HFFc6 (cell line): ENCODE measurements around the gene ASIC2. TPM values are rescaled to one million over a fixed set of nuclear protein-coding genes. Genes with fewer than 3 reads are reported as not detected.

Experiments used
- DNase-seq: peaks from one replicate; pipeline ENCODE4 v3.0.0-alpha.2; 2018
- H3K27ac Mint-ChIP-seq: 2 replicates; pipeline ENCODE4 v1.8.0; 2020; ENCODE audit warnings: mild to moderate bottlenecking, mixed read lengths
- H3K27me3 Mint-ChIP-seq: 2 replicates; pipeline ENCODE4 v1.8.0; 2021; ENCODE audit warnings: mild to moderate bottlenecking, moderate library complexity, mixed read lengths; ENCODE audit not compliant: insufficient read depth
- H3K36me3 Mint-ChIP-seq: 2 replicates; pipeline ENCODE4 v1.8.0; 2021; ENCODE audit warnings: low read depth, mixed read lengths
- H3K4me1 Mint-ChIP-seq: 2 replicates; pipeline ENCODE4 v1.8.0; 2020; ENCODE audit warnings: low read depth, mixed read lengths
- H3K4me3 Mint-ChIP-seq: 2 replicates; pipeline ENCODE4 v1.8.0; 2020; ENCODE audit warnings: mild to moderate bottlenecking, moderate library complexity, mixed read lengths
- H3K9me3 Mint-ChIP-seq: 2 replicates; pipeline ENCODE4 v1.8.0; 2020; ENCODE audit warnings: mild to moderate bottlenecking, mixed read lengths
- total RNA-seq, 6 experiments: library from RNA; stranded (reverse); fragmentation: NEBNext Ultra II Directional; extraction: Animal tissue kit (Norgen Biotek cat#: 25700); gene quantifications; 2 replicates in 1 of 6; 3 replicates in 5 of 6; pipeline ENCODE4 v1.2.3, GENCODE V29; 2021
- TF ChIP-seq, protein P1 (sequence below): fragments of 200-600 bp; sonication (generic); IDR thresholded peaks from 2 replicates; pipeline ENCODE4 v1.5.0; 2021; ENCODE audit warnings: antibody characterized with exemption, mild to moderate bottlenecking

ASIC2 gene
- total RNA-seq, 6 experiments from 2014 or later, result not detected

DNA sequence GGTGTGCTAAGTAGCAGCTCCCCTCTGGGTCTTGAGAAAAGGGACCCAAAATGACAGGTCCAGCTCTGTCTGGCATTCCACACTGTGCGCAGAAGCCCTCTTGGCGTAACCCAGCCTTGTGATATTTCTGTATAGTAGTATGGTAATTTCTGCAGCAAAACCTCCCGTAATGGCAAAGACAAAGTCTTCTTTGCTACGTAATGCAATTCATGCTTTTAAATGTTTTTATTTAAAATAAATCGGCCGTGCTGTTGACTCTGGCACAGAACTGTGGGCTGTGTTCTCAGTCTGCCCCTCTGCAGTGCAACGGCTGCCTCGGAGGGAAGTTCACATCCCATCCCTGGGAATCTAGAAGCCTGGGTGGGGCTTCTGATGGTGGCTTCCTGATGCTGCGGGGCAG, 75.2 kb downstream of the ASIC2 start:
- peaks cover 6% of the 10 kb centered on the region; the same call in 1 of the 2 replicates for H3K4me1 Mint-ChIP-seq

DNA sequence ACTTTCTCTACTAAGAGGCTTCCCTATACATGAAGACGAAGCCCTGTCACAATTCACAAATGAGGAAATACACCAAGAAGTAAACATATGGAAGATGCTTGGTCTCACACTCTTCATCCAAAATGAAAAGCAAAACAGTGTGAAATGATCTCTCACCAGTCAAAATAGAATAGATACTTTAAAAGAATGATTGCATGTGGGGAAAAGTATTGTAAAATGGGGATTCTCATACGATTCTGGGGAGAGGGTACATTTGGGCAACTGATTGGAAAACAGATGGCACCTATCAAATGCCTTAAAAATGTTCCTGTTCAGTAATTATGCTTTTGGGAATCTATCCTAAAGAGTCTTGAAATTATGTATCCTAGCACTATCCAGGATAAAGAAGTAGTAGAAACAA, 78.1 kb downstream of the ASIC2 start:
- Mint-ChIP-seq H3K9me3 (peaks cover 58% of the 10 kb centered on the region), H3K36me3 (no peaks in the 10 kb centered on the region), H3K4me3 (no peak overlapping the region), H3K4me1 (peaks cover 6% of the 10 kb centered on the region; the same call in 1 of the 2 replicates), H3K27me3 (peaks cover 6% of the 10 kb centered on the region), H3K27ac (no peak overlapping the region)
- TF ChIP-seq, protein P1, sequence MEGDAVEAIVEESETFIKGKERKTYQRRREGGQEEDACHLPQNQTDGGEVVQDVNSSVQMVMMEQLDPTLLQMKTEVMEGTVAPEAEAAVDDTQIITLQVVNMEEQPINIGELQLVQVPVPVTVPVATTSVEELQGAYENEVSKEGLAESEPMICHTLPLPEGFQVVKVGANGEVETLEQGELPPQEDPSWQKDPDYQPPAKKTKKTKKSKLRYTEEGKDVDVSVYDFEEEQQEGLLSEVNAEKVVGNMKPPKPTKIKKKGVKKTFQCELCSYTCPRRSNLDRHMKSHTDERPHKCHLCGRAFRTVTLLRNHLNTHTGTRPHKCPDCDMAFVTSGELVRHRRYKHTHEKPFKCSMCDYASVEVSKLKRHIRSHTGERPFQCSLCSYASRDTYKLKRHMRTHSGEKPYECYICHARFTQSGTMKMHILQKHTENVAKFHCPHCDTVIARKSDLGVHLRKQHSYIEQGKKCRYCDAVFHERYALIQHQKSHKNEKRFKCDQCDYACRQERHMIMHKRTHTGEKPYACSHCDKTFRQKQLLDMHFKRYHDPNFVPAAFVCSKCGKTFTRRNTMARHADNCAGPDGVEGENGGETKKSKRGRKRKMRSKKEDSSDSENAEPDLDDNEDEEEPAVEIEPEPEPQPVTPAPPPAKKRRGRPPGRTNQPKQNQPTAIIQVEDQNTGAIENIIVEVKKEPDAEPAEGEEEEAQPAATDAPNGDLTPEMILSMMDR, result no peak
- no peak for DNase-seq

More for the DNA sequence above, 75.2 kb downstream of the ASIC2 start:
- no peak overlapping the region for H3K27ac Mint-ChIP-seq
- no peak overlapping the region for H3K4me3 Mint-ChIP-seq
- H3K9me3 Mint-ChIP-seq, result peaks cover 37% of the 10 kb centered on the region
- no peak for DNase-seq
- peaks cover 8% of the 10 kb centered on the region for H3K27me3 Mint-ChIP-seq
- TF ChIP-seq, protein P1, result no peak
- no peaks in the 10 kb centered on the region for H3K36me3 Mint-ChIP-seq

DNA sequence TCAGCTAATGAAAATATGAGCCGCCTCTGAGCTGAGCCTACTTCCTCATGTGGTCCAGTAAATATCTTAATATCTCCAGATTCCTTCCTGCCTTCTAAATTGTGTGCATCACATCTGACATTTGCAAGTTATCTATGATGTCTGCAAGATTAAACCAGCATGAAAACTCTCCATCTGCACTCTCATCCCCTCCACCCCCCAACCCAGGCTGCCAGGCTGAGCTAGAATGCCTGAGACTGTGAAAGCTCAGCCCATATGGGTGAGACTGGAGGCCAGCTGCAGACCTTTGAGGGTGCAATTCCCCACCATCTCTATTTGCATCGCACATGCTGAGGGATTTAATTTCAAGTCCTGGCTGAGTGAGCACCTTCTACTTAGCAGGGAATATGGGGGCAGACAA, 82.8 kb downstream of the ASIC2 start:
- peaks cover 3% of the 10 kb centered on the region; the same call in 1 of the 2 replicates for H3K27me3 Mint-ChIP-seq
- H3K4me3 Mint-ChIP-seq, result no peak overlapping the region
- no peaks in the 10 kb centered on the region for H3K36me3 Mint-ChIP-seq
- no peak for DNase-seq
- H3K4me1 Mint-ChIP-seq, result no peaks in the 10 kb centered on the region
- H3K9me3 Mint-ChIP-seq, result peaks cover 51% of the 10 kb centered on the region
- TF ChIP-seq, protein P1, result no peak
- no peak overlapping the region for H3K27ac Mint-ChIP-seq

DNA sequence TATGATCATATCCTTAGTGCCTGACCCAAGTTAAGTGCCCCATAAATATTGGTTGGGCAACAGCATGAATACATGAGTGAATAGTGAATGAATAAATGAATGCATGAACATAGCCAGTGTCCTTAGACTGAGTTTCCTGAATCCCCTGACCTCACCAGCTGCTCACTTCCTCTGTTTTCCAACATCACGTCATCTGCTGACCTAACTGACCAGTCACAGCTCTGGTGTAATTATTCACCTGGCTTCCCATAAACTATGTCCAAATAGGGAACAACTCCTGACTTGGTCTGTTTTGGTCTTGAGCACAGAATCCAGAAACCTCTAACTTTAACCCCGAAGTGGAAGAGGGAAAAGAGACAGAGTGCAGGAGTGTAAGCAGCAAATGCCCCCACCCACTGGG, 83.4 kb downstream of the ASIC2 start:
- H3K4me3 Mint-ChIP-seq, result no peak overlapping the region
- TF ChIP-seq, protein P1, result no peak
- peaks cover 3% of the 10 kb centered on the region; the same call in 1 of the 2 replicates for H3K27me3 Mint-ChIP-seq
- DNase-seq, result no peak
- no peak overlapping the region for H3K27ac Mint-ChIP-seq
- peaks cover 45% of the 10 kb centered on the region for H3K9me3 Mint-ChIP-seq
- no peaks in the 10 kb centered on the region for H3K36me3 Mint-ChIP-seq
- no peaks in the 10 kb centered on the region for H3K4me1 Mint-ChIP-seq

DNA sequence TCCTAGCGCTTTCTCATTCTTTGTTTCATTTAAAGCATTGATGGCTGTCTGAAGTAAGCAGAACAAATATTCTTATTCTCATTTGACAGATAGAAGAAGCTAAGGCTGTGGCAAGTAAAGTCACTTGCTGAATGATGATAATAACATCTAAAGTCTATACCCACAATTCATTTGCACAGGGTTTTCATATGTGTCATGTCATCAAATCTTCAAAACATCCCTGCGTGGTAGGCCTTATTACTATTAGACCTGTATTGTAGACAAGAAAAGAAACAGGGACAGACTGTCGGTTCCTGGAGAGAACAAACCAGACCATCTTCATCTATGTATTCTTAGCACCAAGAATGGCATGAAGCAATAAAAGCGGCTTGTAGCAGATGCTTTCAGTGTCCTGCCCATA, 85.9 kb downstream of the ASIC2 start:
- no peak overlapping the region for H3K4me3 Mint-ChIP-seq
- DNase-seq, result no peak
- TF ChIP-seq, protein P1, result no peak
- H3K27me3 Mint-ChIP-seq, result peaks cover 3% of the 10 kb centered on the region; the same call in 1 of the 2 replicates
- H3K4me1 Mint-ChIP-seq, result no peaks in the 10 kb centered on the region
- peaks cover 40% of the 10 kb centered on the region for H3K9me3 Mint-ChIP-seq
- no peaks in the 10 kb centered on the region for H3K36me3 Mint-ChIP-seq
- no peak overlapping the region for H3K27ac Mint-ChIP-seq

DNA sequence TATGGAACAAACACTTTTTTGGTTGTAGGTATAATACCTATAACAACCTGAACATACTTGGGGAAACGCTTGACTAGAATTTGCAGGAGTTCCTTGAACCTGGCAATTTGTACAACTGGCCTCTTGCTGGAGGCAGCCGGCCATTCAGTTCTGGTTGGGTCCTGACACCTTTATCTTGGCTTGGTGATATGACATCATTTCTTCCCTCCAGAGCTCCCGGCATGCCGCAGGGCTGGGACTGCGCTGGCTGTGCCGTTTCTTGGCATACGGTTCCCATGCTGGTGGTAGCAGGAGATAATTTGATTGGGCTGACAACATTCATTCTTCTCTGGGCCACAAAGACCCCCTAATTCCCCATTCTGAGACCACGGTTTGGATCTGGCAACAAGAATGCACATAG, 87.5 kb downstream of the ASIC2 start:
- peaks cover 3% of the 10 kb centered on the region; the same call in 1 of the 2 replicates for H3K27me3 Mint-ChIP-seq
- DNase-seq, result no peak
- H3K27ac Mint-ChIP-seq, result no peak overlapping the region
- H3K4me3 Mint-ChIP-seq, result no peak overlapping the region
- H3K9me3 Mint-ChIP-seq, result peaks cover 35% of the 10 kb centered on the region
- no peaks in the 10 kb centered on the region for H3K4me1 Mint-ChIP-seq
- TF ChIP-seq, protein P1, result no peak
- H3K36me3 Mint-ChIP-seq, result peaks cover 6% of the 10 kb centered on the region; the same call in 1 of the 2 replicates
